ENCODE results near the gene GSK3B.

The GSK3B gene

GRCh38 chr3:119883461-119884160 lies 210.6 kb downstream of the GSK3B start:
- DNase-seq (ENCODE audit: low read depth, low spot score) = no peak

GRCh38 chr3:119880966-119881365 lies 213.3 kb downstream of the GSK3B start:
- no peak for DNase-seq (ENCODE audit: low read depth, low spot score)

GRCh38 chr3:119873646-119874045 lies 220.6 kb downstream of the GSK3B start:
- no peak for DNase-seq (ENCODE audit: low read depth, low spot score)

- DNase-seq (ENCODE audit: low read depth, low spot score) = no peak
These were observed 221.5 kb downstream of the GSK3B start for GRCh38 chr3:119872773-119873172.

GRCh38 chr3:119871571-119871970 lies 222.7 kb downstream of the GSK3B start:
- DNase-seq (ENCODE audit: low read depth, low spot score) = peak; percentile 10

- DNase-seq (ENCODE audit: low read depth, low spot score) = no peak
These were observed 223.7 kb downstream of the GSK3B start for GRCh38 chr3:119870512-119870911.

- DNase-seq (ENCODE audit: low read depth, low spot score) = no peak
These were observed 229.8 kb downstream of the GSK3B start for GRCh38 chr3:119864476-119864875.

GRCh38 chr3:119862616-119863015 lies 231.6 kb downstream of the GSK3B start:
- no peak for DNase-seq (ENCODE audit: low read depth, low spot score)

- no peak for DNase-seq (ENCODE audit: low read depth, low spot score)
These were observed 232.6 kb downstream of the GSK3B start for GRCh38 chr3:119861681-119862080.

GRCh38 chr3:119859728-119860127 lies 234.5 kb downstream of the GSK3B start:
- no peak for DNase-seq (ENCODE audit: low read depth, low spot score)

GRCh38 chr3:119858957-119859356 lies 235.3 kb downstream of the GSK3B start:
- no peak for DNase-seq (ENCODE audit: low read depth, low spot score)

GRCh38 chr3:119856695-119857094 lies 237.6 kb downstream of the GSK3B start:
- DNase-seq (ENCODE audit: low read depth, low spot score) = no peak

- DNase-seq (ENCODE audit: low read depth, low spot score) = no peak
These were observed 245.1 kb downstream of the GSK3B start for GRCh38 chr3:119849126-119849525.

- DNase-seq (ENCODE audit: low read depth, low spot score) = no peak
These were observed 252.3 kb downstream of the GSK3B start for GRCh38 chr3:119841808-119842471.

- no peak for DNase-seq (ENCODE audit: low read depth, low spot score)
These were observed 258.7 kb downstream of the GSK3B start for GRCh38 chr3:119835556-119835955.

- DNase-seq (ENCODE audit: low read depth, low spot score) = no peak
These were observed 259.4 kb downstream of the GSK3B start for GRCh38 chr3:119834754-119835370.

- DNase-seq (ENCODE audit: low read depth, low spot score) = peak; percentile 31
These were observed 262.3 kb downstream of the GSK3B start for GRCh38 chr3:119831941-119832371.

GRCh38 chr3:119831022-119831421 lies 263.2 kb downstream of the GSK3B start:
- DNase-seq (ENCODE audit: low read depth, low spot score) = no peak

GRCh38 chr3:119829420-119829819 lies 264.8 kb downstream of the GSK3B start:
- no peak for DNase-seq (ENCODE audit: low read depth, low spot score)

- DNase-seq (ENCODE audit: low read depth, low spot score) = no peak
These were observed 267.3 kb downstream of the GSK3B start for GRCh38 chr3:119826711-119827608.

- DNase-seq (ENCODE audit: low read depth, low spot score) = no peak
These were observed 268.4 kb downstream of the GSK3B start for GRCh38 chr3:119825820-119826219.

GRCh38 chr3:119819806-119820205 lies 274.4 kb downstream of the GSK3B start:
- no peak for DNase-seq (ENCODE audit: low read depth, low spot score)
